Vagina (tissue), 2 donors: ENCODE measurements around the gene ELK4. TPM values are rescaled to one million over a fixed set of nuclear protein-coding genes. Genes with fewer than 3 reads are reported as not detected.

Experiments used
- DNase-seq, 2 donors: peaks; one replicate each; pipeline ENCODE4 v3.0.0-alpha.2; 2017; ENCODE audit errors: extremely low spot score in 2 of 2
- H3K27ac ChIP-seq: fragments of 200-600 bp; sonication (generic); one replicate; pipeline ENCODE4 v1.5.1; 2019
- H3K27me3 ChIP-seq: fragments of 200-600 bp; sonication (generic); one replicate; pipeline ENCODE4 v1.5.1; 2019
- H3K36me3 ChIP-seq, 2 donors: fragments of 200-600 bp; sonication (generic); one replicate each; pipeline ENCODE4 v1.5.1; 2017 to 2019
- H3K4me1 ChIP-seq: fragments of 200-600 bp; sonication (generic); one replicate; pipeline ENCODE4 v1.5.1; 2019
- H3K4me3 ChIP-seq, 2 donors: fragments of 200-600 bp; sonication (generic); 1 replicate in 1 of 2; 2 replicates in 1 of 2; pipeline ENCODE4 v1.5.1; 2016 to 2019
- H3K9me3 ChIP-seq: fragments of 200-600 bp; sonication (generic); one replicate; pipeline ENCODE4 v1.5.1; 2019
- POLR2A ChIP-seq, 2 donors: fragments of 450-650 bp; IDR thresholded peaks; one replicate each; pipeline ENCODE4 v1.6.1; 2017; ENCODE audit warnings: antibody characterized with exemption in 2 of 2, mild to moderate bottlenecking in 2 of 2, moderate library complexity in 2 of 2
- POLR2AphosphoS5 ChIP-seq, 2 donors: sonication (generic); formaldehyde crosslinking; IDR thresholded peaks; one replicate each; pipeline ENCODE4 v1.9.0; 2017; ENCODE audit warnings: antibody characterized with exemption in 2 of 2, mild to moderate bottlenecking in 2 of 2, low read depth in 1 of 2; ENCODE audit not compliant: insufficient read depth in 1 of 2
- intact Hi-C: fragments of 100-400 bp; cut with DNase I; formaldehyde crosslinking; loops from one replicate; pipeline ENCODE4 v1.15.1; 2023
- total RNA-seq: library from RNA; depleted of rRNA; stranded (reverse); fragments of >200 nt; gene quantifications from one replicate; pipeline ENCODE4 v1.2.3, GENCODE V29; 2016
- TF ChIP-seq, protein P1 (sequence below), 3 experiments: fragments of 450-650 bp in 2 of 3; fragments of 200-600 bp in 1 of 3; sonication (generic) in 1 of 3; IDR thresholded peaks; one replicate each; pipeline ENCODE4 v1.5.1; 2017 to 2019; ENCODE audit warnings: antibody characterized with exemption in 3 of 3, mild to moderate bottlenecking in 2 of 3, moderate library complexity in 2 of 3

Gene ELK4
- total RNA-seq, 1 donor from 2014 or later = 24.1 TPM

DNA sequence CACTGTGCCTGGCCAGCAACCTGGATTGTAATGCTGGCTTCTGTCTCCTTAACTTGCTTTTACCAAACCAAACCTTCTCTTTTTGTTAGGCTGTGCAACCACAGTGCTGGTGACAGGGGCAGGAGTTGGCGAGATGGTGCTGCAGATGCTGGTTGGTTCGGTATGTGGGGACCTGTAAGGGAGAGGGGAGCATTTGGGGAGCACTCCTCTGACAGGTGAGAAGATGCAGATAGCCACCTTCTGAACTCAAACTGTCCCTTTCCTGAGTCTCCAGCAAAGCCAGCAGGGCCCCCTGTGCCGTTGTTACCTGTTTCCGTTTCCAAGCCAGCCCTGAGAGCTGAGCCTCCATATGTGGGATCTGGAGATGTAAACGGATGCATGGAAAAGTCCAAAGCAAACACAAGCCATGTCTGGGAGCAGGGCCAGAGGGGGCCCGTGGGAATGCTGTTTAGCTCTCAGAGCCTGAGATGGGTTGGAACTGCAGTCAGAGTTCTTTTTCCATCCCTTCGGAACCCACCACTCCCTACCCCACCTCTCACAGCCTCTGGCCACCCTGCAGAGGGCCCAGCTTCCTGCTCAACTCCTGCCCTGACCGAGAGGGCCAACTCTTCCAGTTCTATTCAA, 34.0 kb downstream of the ELK4 start:
- Histone ChIP-seq H3K36me3 (no peaks in the 10 kb centered on the region), H3K27me3 (no peaks in the 10 kb centered on the region), H3K27ac (no peak overlapping the region), H3K9me3 (no peaks in the 10 kb centered on the region), H3K4me1 (peaks cover 30% of the 10 kb centered on the region), H3K4me3 (no peak overlapping the region)
- no peak for DNase-seq
- intact Hi-C loops = loop anchor here (5.0 kb wide), 1 partner anchor 34 kb away; the partner anchor contains the start of gene ELK4
- no peak for TF ChIP-seq POLR2A (IDR thresholded peaks at IDR 0.05)
- TF ChIP-seq, protein P1, sequence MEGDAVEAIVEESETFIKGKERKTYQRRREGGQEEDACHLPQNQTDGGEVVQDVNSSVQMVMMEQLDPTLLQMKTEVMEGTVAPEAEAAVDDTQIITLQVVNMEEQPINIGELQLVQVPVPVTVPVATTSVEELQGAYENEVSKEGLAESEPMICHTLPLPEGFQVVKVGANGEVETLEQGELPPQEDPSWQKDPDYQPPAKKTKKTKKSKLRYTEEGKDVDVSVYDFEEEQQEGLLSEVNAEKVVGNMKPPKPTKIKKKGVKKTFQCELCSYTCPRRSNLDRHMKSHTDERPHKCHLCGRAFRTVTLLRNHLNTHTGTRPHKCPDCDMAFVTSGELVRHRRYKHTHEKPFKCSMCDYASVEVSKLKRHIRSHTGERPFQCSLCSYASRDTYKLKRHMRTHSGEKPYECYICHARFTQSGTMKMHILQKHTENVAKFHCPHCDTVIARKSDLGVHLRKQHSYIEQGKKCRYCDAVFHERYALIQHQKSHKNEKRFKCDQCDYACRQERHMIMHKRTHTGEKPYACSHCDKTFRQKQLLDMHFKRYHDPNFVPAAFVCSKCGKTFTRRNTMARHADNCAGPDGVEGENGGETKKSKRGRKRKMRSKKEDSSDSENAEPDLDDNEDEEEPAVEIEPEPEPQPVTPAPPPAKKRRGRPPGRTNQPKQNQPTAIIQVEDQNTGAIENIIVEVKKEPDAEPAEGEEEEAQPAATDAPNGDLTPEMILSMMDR (IDR thresholded peaks at IDR 0.05) = no peak
- TF ChIP-seq POLR2AphosphoS5 (IDR thresholded peaks at IDR 0.05; ENCODE audit: insufficient read depth in 1 of 2, low read depth in 1 of 2) = no peak

DNA sequence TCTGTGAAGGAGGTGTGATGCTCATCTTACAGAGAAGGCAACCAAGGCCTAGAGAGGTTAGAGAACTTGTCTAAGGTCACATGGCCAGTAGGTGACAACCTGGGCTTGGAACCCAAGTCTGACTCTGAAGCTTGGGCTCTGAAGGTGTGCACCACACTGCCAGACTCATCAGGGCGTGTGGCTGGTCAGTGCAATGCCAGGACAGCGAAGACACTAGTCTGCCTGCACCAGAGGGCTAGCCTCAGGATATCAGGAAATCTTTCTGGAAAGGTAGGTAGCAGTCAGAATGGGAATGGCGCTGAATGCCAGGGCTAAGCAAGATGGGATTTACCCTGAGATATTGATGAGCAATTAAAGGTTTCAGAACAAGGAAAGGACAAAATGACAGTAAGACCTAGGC, 34.9 kb downstream of the ELK4 start:
- peaks cover 37% of the 10 kb centered on the region for H3K4me1 ChIP-seq
- DNase-seq = no peak
- TF ChIP-seq POLR2AphosphoS5 (IDR thresholded peaks at IDR 0.05; ENCODE audit: insufficient read depth in 1 of 2, low read depth in 1 of 2) (no peak), POLR2A (IDR thresholded peaks at IDR 0.05) (no peak)
- TF ChIP-seq, protein P1 (IDR thresholded peaks at IDR 0.05) = no peak
- H3K9me3 ChIP-seq = no peaks in the 10 kb centered on the region
- intact Hi-C loops = loop anchor here (5.0 kb wide), 1 partner anchor 35 kb away; the partner anchor contains the start of gene ELK4
- H3K36me3 ChIP-seq = no peaks in the 10 kb centered on the region
- no peaks in the 10 kb centered on the region for H3K27me3 ChIP-seq
- H3K27ac ChIP-seq = no peak overlapping the region
- no peak overlapping the region for H3K4me3 ChIP-seq

DNA sequence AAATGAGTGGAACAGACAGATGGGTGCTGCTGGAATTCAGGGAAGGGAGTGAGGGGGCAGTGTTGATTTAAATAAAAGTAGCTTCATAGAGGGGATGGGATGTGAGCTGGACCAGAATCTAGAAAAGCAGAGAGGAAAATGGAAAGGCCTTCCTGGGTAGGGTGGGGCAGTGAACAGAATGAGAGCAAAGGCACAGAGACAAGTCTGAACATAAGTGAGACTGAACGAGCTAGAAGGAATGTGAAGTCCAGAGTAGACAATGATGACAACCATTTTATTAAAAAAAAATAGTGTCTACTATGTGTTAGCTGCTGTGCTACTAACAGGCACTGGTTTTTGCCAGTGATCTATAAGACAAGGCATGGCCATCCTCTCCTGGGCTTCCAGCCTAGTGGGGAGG, 36.0 kb downstream of the ELK4 start:
- no peaks in the 10 kb centered on the region for H3K27me3 ChIP-seq
- intact Hi-C loops = loop anchor here (5.0 kb wide), 1 partner anchor 36 kb away; the partner anchor contains the start of gene ELK4
- H3K27ac ChIP-seq = no peak overlapping the region
- H3K4me3 ChIP-seq = no peak overlapping the region
- DNase-seq = no peak
- TF ChIP-seq, protein P1 (IDR thresholded peaks at IDR 0.05) = no peak
- TF ChIP-seq POLR2A (IDR thresholded peaks at IDR 0.05) (no peak), POLR2AphosphoS5 (IDR thresholded peaks at IDR 0.05; ENCODE audit: insufficient read depth in 1 of 2, low read depth in 1 of 2) (no peak)
- H3K36me3 ChIP-seq = no peaks in the 10 kb centered on the region
- H3K9me3 ChIP-seq = no peaks in the 10 kb centered on the region
- peaks cover 37% of the 10 kb centered on the region for H3K4me1 ChIP-seq

DNA sequence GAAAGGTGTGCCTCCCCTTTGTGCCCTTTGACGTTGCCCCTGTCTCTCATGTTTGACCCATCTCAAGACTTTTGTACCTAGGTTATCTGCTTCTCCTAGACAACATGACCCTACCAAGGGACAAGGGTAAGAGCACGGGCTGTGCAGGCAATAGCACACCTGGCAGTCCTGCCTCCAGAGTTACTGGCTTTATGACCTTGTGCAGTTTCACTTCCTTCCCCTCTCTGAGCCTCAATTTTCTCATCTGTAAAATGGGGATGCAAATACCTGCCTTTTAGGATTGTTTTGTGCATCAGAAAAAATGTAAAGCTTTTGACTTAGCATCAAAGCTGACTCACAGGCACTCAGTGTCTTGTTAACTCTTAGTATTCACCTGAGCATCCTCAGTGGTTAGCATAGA, 36.4 kb downstream of the ELK4 start:
- no peaks in the 10 kb centered on the region for H3K36me3 ChIP-seq
- H3K9me3 ChIP-seq = no peaks in the 10 kb centered on the region
- no peaks in the 10 kb centered on the region for H3K27me3 ChIP-seq
- no peak overlapping the region for H3K27ac ChIP-seq
- H3K4me1 ChIP-seq = peaks cover 34% of the 10 kb centered on the region
- DNase-seq = peak in 1 of 2 donors; percentile 77
- H3K4me3 ChIP-seq = no peak overlapping the region
- no peak for TF ChIP-seq POLR2A (IDR thresholded peaks at IDR 0.05)
- TF ChIP-seq, protein P1 (IDR thresholded peaks at IDR 0.05) = no peak
- no peak for TF ChIP-seq POLR2AphosphoS5 (IDR thresholded peaks at IDR 0.05; ENCODE audit: insufficient read depth in 1 of 2, low read depth in 1 of 2)
- intact Hi-C loops = loop anchor here (5.0 kb wide), 1 partner anchor 37 kb away; the partner anchor contains the start of gene ELK4

DNA sequence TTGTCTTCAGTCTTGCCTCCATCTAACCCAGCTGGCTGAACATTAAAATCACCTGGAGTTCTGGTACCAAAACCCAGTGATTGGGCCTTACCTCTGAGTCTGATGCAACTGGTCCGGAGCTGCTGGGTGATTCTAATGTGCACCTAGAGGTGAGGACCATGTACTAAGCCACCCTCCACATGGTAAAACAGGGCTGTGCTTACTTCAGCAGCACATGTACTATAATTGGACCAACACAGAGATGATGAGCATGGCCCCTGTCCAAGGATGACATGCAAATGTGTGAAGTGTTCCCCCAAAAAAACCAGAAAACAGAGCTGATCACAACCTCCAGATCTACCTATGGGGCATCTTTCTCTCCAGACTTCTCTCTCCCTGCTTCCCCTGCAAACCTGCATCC, 37.0 kb downstream of the ELK4 start:
- no peaks in the 10 kb centered on the region for H3K36me3 ChIP-seq
- no peak overlapping the region for H3K27ac ChIP-seq
- H3K9me3 ChIP-seq = no peaks in the 10 kb centered on the region
- H3K4me1 ChIP-seq = peaks cover 29% of the 10 kb centered on the region
- intact Hi-C loops = loop anchor here (5.0 kb wide), 2 partner anchors 37 to 62 kb away; partner anchors contain the start of gene ELK4
- no peak for TF ChIP-seq POLR2AphosphoS5 (IDR thresholded peaks at IDR 0.05; ENCODE audit: insufficient read depth in 1 of 2, low read depth in 1 of 2)
- TF ChIP-seq, protein P1 (IDR thresholded peaks at IDR 0.05) = no peak
- TF ChIP-seq POLR2A (IDR thresholded peaks at IDR 0.05) = no peak
- no peaks in the 10 kb centered on the region for H3K27me3 ChIP-seq
- no peak overlapping the region for H3K4me3 ChIP-seq
- no peak for DNase-seq
